ENCODE measurements around the gene NOX3. TPM values are rescaled to one million over a fixed set of nuclear protein-coding genes. Genes with fewer than 3 reads are reported as not detected.

Gene NOX3
- total RNA-seq, 2 donors from 2014 or later = not detected

DNA sequence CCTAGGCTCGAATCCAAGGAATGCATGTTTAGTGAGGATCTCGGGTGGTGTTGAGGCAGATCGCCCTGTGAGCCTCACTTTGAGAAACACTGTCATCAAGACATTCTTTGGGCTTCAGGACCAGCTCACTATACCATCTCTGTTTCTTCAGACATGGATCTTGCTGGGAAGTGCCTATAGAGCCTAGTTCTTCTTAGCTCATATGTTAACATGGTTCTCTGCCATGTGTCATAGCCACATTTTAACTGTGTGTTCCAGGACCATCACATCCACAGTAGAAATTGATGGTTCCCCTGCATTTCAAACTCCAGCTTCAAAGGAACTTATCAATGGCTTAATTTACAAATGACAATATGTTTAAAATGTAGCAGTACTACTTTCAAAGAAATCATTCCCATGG is 57.4 kb downstream of the NOX3 start:
- Mint-ChIP-seq H3K4me3 (no peak overlapping the region), H3K36me3 (ENCODE audit: low read depth) (no peaks in the 10 kb centered on the region), H3K27me3 (peaks cover 12% of the 10 kb centered on the region), H3K27ac (no peak overlapping the region), H3K4me1 (no peaks in the 10 kb centered on the region)
- DNase-seq (no peak), ATAC-seq (no peak)
- H3K9me3 ChIP-seq (ENCODE audit: control insufficient read depth, low read length, poor library complexity, severe bottlenecking) = no peaks in the 10 kb centered on the region

GRCh38 chr6:155397172-155397705 is 58.4 kb downstream of the NOX3 start:
- ATAC-seq (no peak), DNase-seq (no peak)
- Mint-ChIP-seq H3K36me3 (ENCODE audit: low read depth) (no peaks in the 10 kb centered on the region), H3K4me1 (no peaks in the 10 kb centered on the region), H3K27me3 (peaks cover 12% of the 10 kb centered on the region), H3K4me3 (no peak overlapping the region), H3K27ac (no peak overlapping the region)
- no peaks in the 10 kb centered on the region for H3K9me3 ChIP-seq (ENCODE audit: control insufficient read depth, low read length, poor library complexity, severe bottlenecking)

DNA sequence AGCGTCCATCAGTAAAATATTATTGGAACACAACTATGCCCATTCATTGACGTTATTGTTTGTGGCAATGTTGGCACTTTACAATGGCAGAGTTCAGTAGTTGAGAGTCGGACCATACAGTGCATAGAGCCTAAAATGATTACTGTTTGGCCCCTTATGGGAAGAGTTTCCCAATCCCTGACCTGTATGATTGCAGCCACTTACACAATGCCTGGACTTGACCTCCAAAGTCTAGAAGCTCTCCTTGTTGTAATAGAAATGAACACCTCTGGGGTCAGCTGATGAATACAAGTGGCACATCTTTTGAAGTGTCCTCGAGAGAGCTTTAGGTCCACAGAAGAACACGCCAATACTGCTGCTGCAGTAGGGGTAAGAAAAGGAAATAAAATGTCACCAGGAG is 59.0 kb downstream of the NOX3 start:
- Mint-ChIP-seq H3K4me1 (no peaks in the 10 kb centered on the region), H3K27ac (no peak overlapping the region), H3K27me3 (peaks cover 12% of the 10 kb centered on the region), H3K4me3 (no peak overlapping the region), H3K36me3 (ENCODE audit: low read depth) (no peaks in the 10 kb centered on the region)
- no peak for ATAC-seq
- no peaks in the 10 kb centered on the region for H3K9me3 ChIP-seq (ENCODE audit: control insufficient read depth, low read length, poor library complexity, severe bottlenecking)
- no peak for DNase-seq

GRCh38 chr6:155395339-155395738 is 60.3 kb downstream of the NOX3 start:
- H3K36me3 Mint-ChIP-seq (ENCODE audit: low read depth) = peaks cover 2% of the 10 kb centered on the region
- H3K27me3 Mint-ChIP-seq = peaks cover 16% of the 10 kb centered on the region
- no peak for ATAC-seq
- H3K27ac Mint-ChIP-seq = no peak overlapping the region
- no peak overlapping the region for H3K4me3 Mint-ChIP-seq
- no peaks in the 10 kb centered on the region for H3K4me1 Mint-ChIP-seq
- H3K9me3 ChIP-seq (ENCODE audit: control insufficient read depth, low read length, poor library complexity, severe bottlenecking) = no peaks in the 10 kb centered on the region
- DNase-seq = no peak

DNA sequence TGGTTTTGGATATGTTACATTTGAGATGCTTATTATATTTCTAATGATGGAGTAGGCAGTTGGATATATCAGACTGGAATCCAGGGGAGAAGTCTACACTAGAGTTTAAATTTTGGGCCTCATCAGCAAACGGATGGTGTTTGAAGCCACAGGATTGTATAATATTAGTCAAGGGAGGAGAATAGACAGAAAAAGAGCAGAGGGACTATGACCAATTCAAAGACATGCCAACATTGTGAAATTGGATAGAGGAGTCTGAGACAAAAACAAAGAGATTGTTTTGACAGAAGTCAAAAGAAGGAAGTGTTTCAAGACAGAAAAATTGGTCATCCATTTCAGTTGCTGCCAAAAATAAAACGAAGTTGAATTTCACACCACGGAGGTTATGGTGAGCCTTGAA is 66.5 kb downstream of the NOX3 start:
- no peak overlapping the region for H3K4me3 Mint-ChIP-seq
- H3K4me1 Mint-ChIP-seq = peaks cover 2% of the 10 kb centered on the region
- H3K27me3 Mint-ChIP-seq = peaks cover 21% of the 10 kb centered on the region
- H3K27ac Mint-ChIP-seq = no peak overlapping the region
- no peak for DNase-seq
- peaks cover 2% of the 10 kb centered on the region for H3K36me3 Mint-ChIP-seq (ENCODE audit: low read depth)
- H3K9me3 ChIP-seq (ENCODE audit: control insufficient read depth, low read length, poor library complexity, severe bottlenecking) = no peaks in the 10 kb centered on the region
- ATAC-seq = no peak

DNA sequence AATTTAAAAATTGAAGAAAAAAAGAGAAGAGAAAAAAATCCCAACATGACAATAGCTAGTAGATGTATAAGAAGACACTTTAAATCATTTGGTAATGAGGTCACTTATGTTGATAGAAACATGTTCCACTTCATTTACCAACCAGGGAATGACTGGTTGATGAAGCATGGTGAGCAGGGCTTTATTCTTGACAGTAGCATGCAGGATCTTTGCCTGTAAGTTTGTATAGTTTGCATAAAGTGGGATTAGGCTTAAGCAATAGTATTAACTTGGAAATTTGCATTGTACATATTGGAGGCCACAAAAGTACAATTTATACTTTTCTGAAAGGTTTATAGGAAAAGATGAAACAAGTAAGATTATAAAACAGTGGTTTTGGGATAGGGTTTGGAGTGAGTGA is 67.0 kb downstream of the NOX3 start:
- peaks cover 2% of the 10 kb centered on the region for H3K4me1 Mint-ChIP-seq
- H3K4me3 Mint-ChIP-seq = no peak overlapping the region
- H3K27ac Mint-ChIP-seq = no peak overlapping the region
- H3K27me3 Mint-ChIP-seq = peaks cover 26% of the 10 kb centered on the region
- ATAC-seq = no peak
- H3K9me3 ChIP-seq (ENCODE audit: control insufficient read depth, low read length, poor library complexity, severe bottlenecking) = no peaks in the 10 kb centered on the region
- DNase-seq = no peak
- H3K36me3 Mint-ChIP-seq (ENCODE audit: low read depth) = peaks cover 2% of the 10 kb centered on the region

DNA sequence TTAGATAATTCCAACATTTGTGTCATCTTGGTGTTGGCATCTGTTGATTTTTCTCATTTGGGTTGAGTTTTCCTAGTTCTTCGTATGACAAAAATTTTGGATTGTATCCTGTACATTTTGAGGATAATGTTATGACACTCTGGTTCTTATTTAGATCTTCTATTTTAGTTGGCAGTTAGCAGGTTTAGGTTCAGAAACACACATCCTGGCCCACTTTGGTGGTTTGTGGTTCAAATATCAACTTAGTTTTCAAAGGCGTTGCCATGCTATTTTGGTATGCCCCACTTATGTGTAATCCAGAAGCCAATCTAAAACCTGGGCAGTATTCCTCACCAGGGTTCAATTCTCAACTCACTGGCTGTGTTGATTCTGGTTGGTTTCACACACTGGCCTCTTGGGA is 68.2 kb downstream of the NOX3 start:
- H3K27me3 Mint-ChIP-seq = peaks cover 26% of the 10 kb centered on the region
- peaks cover 2% of the 10 kb centered on the region for H3K36me3 Mint-ChIP-seq (ENCODE audit: low read depth)
- H3K27ac Mint-ChIP-seq = no peak overlapping the region
- no peak for ATAC-seq
- DNase-seq = no peak
- H3K9me3 ChIP-seq (ENCODE audit: control insufficient read depth, low read length, poor library complexity, severe bottlenecking) = no peaks in the 10 kb centered on the region
- peaks cover 2% of the 10 kb centered on the region for H3K4me1 Mint-ChIP-seq
- H3K4me3 Mint-ChIP-seq = no peak overlapping the region

- Mint-ChIP-seq H3K27ac (no peak overlapping the region), H3K4me3 (no peak overlapping the region), H3K27me3 (peaks cover 12% of the 10 kb centered on the region), H3K4me1 (peaks cover 2% of the 10 kb centered on the region), H3K36me3 (ENCODE audit: low read depth) (no peaks in the 10 kb centered on the region)
- no peak for ATAC-seq
- DNase-seq = no peak
- no peaks in the 10 kb centered on the region for H3K9me3 ChIP-seq (ENCODE audit: control insufficient read depth, low read length, poor library complexity, severe bottlenecking)
Measured at GRCh38 chr6:155384321-155384952, 71.2 kb downstream of the NOX3 start.

DNA sequence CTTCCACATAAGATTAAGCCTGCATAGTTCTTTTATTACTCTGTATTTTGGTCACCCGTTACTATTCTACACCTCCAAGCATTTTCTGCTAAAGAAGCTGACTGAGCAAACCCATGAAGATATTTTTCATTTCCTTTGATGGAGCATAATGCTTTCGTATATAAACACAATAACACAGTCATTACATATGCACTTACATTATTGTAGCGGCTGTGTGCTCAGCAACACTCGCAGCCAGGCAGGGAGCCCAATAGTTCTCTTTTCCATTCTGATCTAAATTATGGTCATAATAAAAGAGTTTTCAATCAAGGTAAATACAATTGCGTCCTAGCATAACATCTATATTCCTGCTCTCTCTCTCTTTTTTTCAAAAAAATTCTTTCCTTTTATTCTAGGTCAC is 71.7 kb downstream of the NOX3 start:
- Mint-ChIP-seq H3K4me1 (peaks cover 2% of the 10 kb centered on the region), H3K27me3 (peaks cover 12% of the 10 kb centered on the region), H3K27ac (no peak overlapping the region), H3K4me3 (no peak overlapping the region), H3K36me3 (ENCODE audit: low read depth) (no peaks in the 10 kb centered on the region)
- no peak for ATAC-seq
- H3K9me3 ChIP-seq (ENCODE audit: control insufficient read depth, low read length, poor library complexity, severe bottlenecking) = no peaks in the 10 kb centered on the region
- no peak for DNase-seq

DNA sequence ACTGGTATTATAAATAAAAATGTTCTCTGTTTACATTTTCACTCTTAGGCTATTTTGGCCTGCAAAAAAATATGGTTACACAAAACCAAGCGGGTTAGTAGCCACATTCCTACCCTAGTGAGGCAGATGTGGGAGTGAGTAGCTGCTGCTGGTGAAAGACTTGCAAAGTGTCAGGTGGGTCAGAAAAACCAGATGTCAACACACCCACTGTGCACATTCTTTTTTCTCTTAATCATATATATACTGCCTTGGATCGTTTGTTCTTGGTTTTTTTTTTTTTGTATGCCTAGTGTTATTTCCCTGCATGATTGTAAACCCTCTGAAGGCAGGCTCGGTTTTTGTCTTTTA is 73.3 kb downstream of the NOX3 start:
- H3K4me1 Mint-ChIP-seq = no peaks in the 10 kb centered on the region
- no peaks in the 10 kb centered on the region for H3K36me3 Mint-ChIP-seq (ENCODE audit: low read depth)
- ATAC-seq (no peak), DNase-seq (no peak)
- peaks cover 12% of the 10 kb centered on the region for H3K27me3 Mint-ChIP-seq
- no peaks in the 10 kb centered on the region for H3K9me3 ChIP-seq (ENCODE audit: control insufficient read depth, low read length, poor library complexity, severe bottlenecking)
- H3K4me3 Mint-ChIP-seq = no peak overlapping the region
- H3K27ac Mint-ChIP-seq = no peak overlapping the region

GRCh38 chr6:155381673-155382337 is 73.8 kb downstream of the NOX3 start:
- ATAC-seq = no peak
- Mint-ChIP-seq H3K27me3 (peaks cover 12% of the 10 kb centered on the region), H3K4me1 (no peaks in the 10 kb centered on the region), H3K4me3 (no peak overlapping the region), H3K36me3 (ENCODE audit: low read depth) (no peaks in the 10 kb centered on the region), H3K27ac (no peak overlapping the region)
- no peaks in the 10 kb centered on the region for H3K9me3 ChIP-seq (ENCODE audit: control insufficient read depth, low read length, poor library complexity, severe bottlenecking)
- DNase-seq = no peak

- Mint-ChIP-seq H3K4me3 (no peak overlapping the region), H3K27me3 (peaks cover 12% of the 10 kb centered on the region), H3K27ac (no peak overlapping the region), H3K4me1 (no peaks in the 10 kb centered on the region), H3K36me3 (ENCODE audit: low read depth) (no peaks in the 10 kb centered on the region)
- ATAC-seq (no peak), DNase-seq (no peak)
- no peaks in the 10 kb centered on the region for H3K9me3 ChIP-seq (ENCODE audit: control insufficient read depth, low read length, poor library complexity, severe bottlenecking)
Measured at GRCh38 chr6:155380666-155381332, 74.8 kb downstream of the NOX3 start.

- no peaks in the 10 kb centered on the region for H3K9me3 ChIP-seq (ENCODE audit: control insufficient read depth, low read length, poor library complexity, severe bottlenecking)
- no peak for ATAC-seq
- no peak overlapping the region for H3K4me3 Mint-ChIP-seq
- peaks cover under 1% of the 10 kb centered on the region for H3K27me3 Mint-ChIP-seq
- DNase-seq = no peak
- H3K27ac Mint-ChIP-seq = no peak overlapping the region
- H3K36me3 Mint-ChIP-seq (ENCODE audit: low read depth) = no peaks in the 10 kb centered on the region
- no peaks in the 10 kb centered on the region for H3K4me1 Mint-ChIP-seq
Measured at GRCh38 chr6:155378724-155379123, 76.9 kb downstream of the NOX3 start.
